HepG2 (cell line): ENCODE results near the gene LY6G5B. TPM values are rescaled to one million over a fixed set of nuclear protein-coding genes. Genes with fewer than 3 reads are reported as not detected.
A peak's percentile ranks its signal among the peaks of the same experiment; 100 is the strongest.

Source experiments
- DDIT3 ChIP-seq: sonication (generic); formaldehyde crosslinking; IDR thresholded peaks from 2 replicates; pipeline ENCODE4 v1.4.0; 2020; ENCODE audit warnings: mild to moderate bottlenecking, missing genetic modification reagents
- DNMT1 ChIP-seq: sonication (generic); formaldehyde crosslinking; IDR thresholded peaks from 2 replicates; pipeline ENCODE4 v1.5.1; 2020; ENCODE audit warnings: mild to moderate bottlenecking, missing genetic modification reagents
- GPBP1L1 ChIP-seq: sonication (generic); formaldehyde crosslinking; IDR thresholded peaks from 2 replicates; pipeline ENCODE4 v1.5.0; 2020; ENCODE audit warnings: mild to moderate bottlenecking, missing genetic modification reagents
- GPN1 ChIP-seq: sonication (generic); formaldehyde crosslinking; IDR thresholded peaks from 2 replicates; pipeline ENCODE4 v1.5.1; 2020; ENCODE audit warnings: missing genetic modification reagents, borderline replicate concordance
- GZF1 ChIP-seq: sonication (generic); formaldehyde crosslinking; IDR thresholded peaks from 2 replicates; pipeline ENCODE4 v1.5.1; 2020; ENCODE audit warnings: mild to moderate bottlenecking, missing genetic modification reagents
- HDAC2 ChIP-seq: sonication (generic); formaldehyde crosslinking; IDR thresholded peaks from 2 replicates; pipeline ENCODE4 v1.4.0; 2020; ENCODE audit warnings: missing genetic modification reagents
- KAT7 ChIP-seq: IDR thresholded peaks from 2 replicates; pipeline ENCODE4 v1.6.1; 2018; ENCODE audit warnings: borderline replicate concordance, missing compliant biosample characterization
- MED13 ChIP-seq: sonication (generic); formaldehyde crosslinking; IDR thresholded peaks from 2 replicates; pipeline ENCODE4 v1.5.0; 2020; ENCODE audit warnings: missing genetic modification reagents
- PRDM4 ChIP-seq: sonication (generic); formaldehyde crosslinking; IDR thresholded peaks from 2 replicates; pipeline ENCODE4 v1.9.0; 2021; ENCODE audit warnings: missing genetic modification reagents, borderline replicate concordance
- PTBP1 ChIP-seq: fragments of 200-400 bp; formaldehyde crosslinking; IDR thresholded peaks from 2 replicates; pipeline ENCODE4 v1.6.1; 2018; ENCODE audit warnings: low read length, low read depth; ENCODE audit not compliant: poor library complexity, severe bottlenecking
- TERF1 ChIP-seq: sonication (generic); formaldehyde crosslinking; IDR thresholded peaks from 2 replicates; pipeline ENCODE4 v1.8.0; 2022; ENCODE audit warnings: mild to moderate bottlenecking, missing genetic modification reagents, moderate library complexity
- TRIM24 ChIP-seq: sonication (generic); formaldehyde crosslinking; IDR thresholded peaks from 2 replicates; pipeline ENCODE4 v1.8.0; 2022; ENCODE audit warnings: mild to moderate bottlenecking, missing genetic modification reagents
- YEATS2 ChIP-seq: sonication (generic); formaldehyde crosslinking; IDR thresholded peaks from 2 replicates; pipeline ENCODE4 v1.4.0; 2020; ENCODE audit warnings: missing genetic modification reagents, borderline replicate concordance
- ZFP90 ChIP-seq: sonication (generic); formaldehyde crosslinking; IDR thresholded peaks from 2 replicates; pipeline ENCODE4 v1.8.0; 2022; ENCODE audit warnings: missing genetic modification reagents, mild to moderate bottlenecking, inconsistent platforms, borderline replicate concordance
- ZNF264 ChIP-seq: sonication (generic); formaldehyde crosslinking; IDR thresholded peaks from 2 replicates; pipeline ENCODE4 v1.4.0; 2020; ENCODE audit warnings: missing genetic modification reagents
- ZNF276 ChIP-seq: sonication (generic); formaldehyde crosslinking; IDR thresholded peaks from 2 replicates; pipeline ENCODE4 v1.4.0; 2020; ENCODE audit warnings: mild to moderate bottlenecking, low read depth, missing genetic modification reagents
- ZNF326 ChIP-seq: sonication (generic); formaldehyde crosslinking; IDR thresholded peaks from 2 replicates; pipeline ENCODE4 v1.4.0; 2020; ENCODE audit warnings: missing genetic modification reagents, borderline replicate concordance
- ZNF484 ChIP-seq: sonication (generic); formaldehyde crosslinking; IDR thresholded peaks from 2 replicates; pipeline ENCODE4 v1.5.1; 2020; ENCODE audit warnings: mild to moderate bottlenecking, low read depth, missing genetic modification reagents, borderline replicate concordance
- ZNF674 ChIP-seq: sonication (generic); formaldehyde crosslinking; IDR thresholded peaks from 2 replicates; pipeline ENCODE4 v1.5.0; 2020; ENCODE audit warnings: low read depth, mild to moderate bottlenecking, missing genetic modification reagents
- ZNF792 ChIP-seq: IDR thresholded peaks from 2 replicates; pipeline ENCODE4 v1.6.1; 2016
- ZNF878 ChIP-seq: sonication (generic); formaldehyde crosslinking; IDR thresholded peaks from 2 replicates; pipeline ENCODE4 v1.8.1; 2023; ENCODE audit warnings: mild to moderate bottlenecking, missing genetic modification reagents, moderate library complexity
- ZSCAN31 ChIP-seq: sonication (generic); formaldehyde crosslinking; IDR thresholded peaks from 2 replicates; pipeline ENCODE4 v1.5.0; 2020; ENCODE audit warnings: low read depth, mild to moderate bottlenecking, missing genetic modification reagents
- polyA plus RNA-seq, 8 experiments: library from polyadenylated mRNA; depleted of rRNA in 3 of 8; stranded (reverse) in 7 of 8; unstranded in 1 of 8; fragments of >200 nt; fragmentation: Illumina TruSeq in 4 of 8; extraction: Trizol in 4 of 8; gene quantifications; 2 replicates each; pipeline versions ENCODE4 v1.2.1 to v1.2.3, GENCODE V29; 2011 to 2016; ENCODE audit warnings: low read depth in 4 of 8, missing spikeins in 1 of 8, mixed read lengths in 1 of 8; ENCODE audit not compliant: insufficient read depth in 1 of 8
- total RNA-seq, 5 experiments: library from RNA; depleted of rRNA; stranded (reverse); fragments of >200 nt; fragmentation: Illumina TruSeq; extraction: Trizol; gene quantifications; 2 replicates each; pipeline ENCODE4 v1.2.3, GENCODE V29; 2016; ENCODE audit warnings: low read depth in 1 of 5

LY6G5B gene
- total and polyA plus RNA-seq, 2 of the 13 experiments (the other 11 are each of a cell fraction or from before 2014, with no cell fraction given), result 7.8 to 15.7 TPM

GRCh38 chr6:31660381-31661261 lies 9.2 kb upstream of the LY6G5B start, which contains the start of gene C6orf47 (continued):
- TF ChIP-seq ZNF326 (CRISPR knock-in tag), result peak; percentile 88
- TF ChIP-seq PTBP1, result no peak
- peak; percentile 75 for TF ChIP-seq ZNF792 (CRISPR knock-in tag)
- peak; percentile 57; the same call in 1 of the 2 replicates for TF ChIP-seq ZFP90 (CRISPR knock-in tag)
- peak; percentile 66; the same call in 1 of the 2 replicates for TF ChIP-seq KAT7 (CRISPR knock-in tag)
- TF ChIP-seq GZF1 (CRISPR knock-in tag), result peak; percentile 42; the same call in 1 of the 2 replicates
- no peak for TF ChIP-seq TERF1 (CRISPR knock-in tag)
- TF ChIP-seq YEATS2, result peak; percentile 36; the same call in 1 of the 2 replicates
- no peak; the same call in 1 of the 2 replicates for TF ChIP-seq DDIT3 (CRISPR knock-in tag)
- peak; percentile 84; the same call in 1 of the 2 replicates for TF ChIP-seq ZSCAN31 (CRISPR knock-in tag)
- TF ChIP-seq MED13 (CRISPR knock-in tag), result peak; percentile 55; the same call in 1 of the 2 replicates
- TF ChIP-seq DNMT1 (CRISPR knock-in tag), result no peak
- peak; percentile 57 for TF ChIP-seq HDAC2 (CRISPR knock-in tag)
- TF ChIP-seq ZNF276 (CRISPR knock-in tag), result no peak
- no peak for TF ChIP-seq GPBP1L1
- no peak for TF ChIP-seq GPN1 (CRISPR knock-in tag)
- no peak for TF ChIP-seq PRDM4 (CRISPR knock-in tag)
- peak; percentile 92 for TF ChIP-seq ZNF878
- TF ChIP-seq ZNF264 (CRISPR knock-in tag), result peak; percentile 44; the same call in 1 of the 2 replicates
- peak; percentile 50; the same call in 1 of the 2 replicates for TF ChIP-seq ZNF484 (CRISPR knock-in tag)
- TF ChIP-seq ZNF674 (CRISPR knock-in tag), result peak; percentile 44; the same call in 1 of the 2 replicates
- no peak for TF ChIP-seq TRIM24
